Activated CD8-positive, alpha-beta memory T cell treated with anti-CD3 and anti-CD28 coated beads for 4 hours (primary cell): ENCODE data around the gene HIPK2.

Experiments
- DNase-seq, 2 donors: peaks; one replicate each; pipeline ENCODE4 v3.0.0-alpha.2; 2020; ENCODE audit warnings: low read depth in 2 of 2

Gene HIPK2

GRCh38 chr7:139715194-139715815 lies 62.5 kb downstream of the HIPK2 start:
- DNase-seq, result no peak

DNA sequence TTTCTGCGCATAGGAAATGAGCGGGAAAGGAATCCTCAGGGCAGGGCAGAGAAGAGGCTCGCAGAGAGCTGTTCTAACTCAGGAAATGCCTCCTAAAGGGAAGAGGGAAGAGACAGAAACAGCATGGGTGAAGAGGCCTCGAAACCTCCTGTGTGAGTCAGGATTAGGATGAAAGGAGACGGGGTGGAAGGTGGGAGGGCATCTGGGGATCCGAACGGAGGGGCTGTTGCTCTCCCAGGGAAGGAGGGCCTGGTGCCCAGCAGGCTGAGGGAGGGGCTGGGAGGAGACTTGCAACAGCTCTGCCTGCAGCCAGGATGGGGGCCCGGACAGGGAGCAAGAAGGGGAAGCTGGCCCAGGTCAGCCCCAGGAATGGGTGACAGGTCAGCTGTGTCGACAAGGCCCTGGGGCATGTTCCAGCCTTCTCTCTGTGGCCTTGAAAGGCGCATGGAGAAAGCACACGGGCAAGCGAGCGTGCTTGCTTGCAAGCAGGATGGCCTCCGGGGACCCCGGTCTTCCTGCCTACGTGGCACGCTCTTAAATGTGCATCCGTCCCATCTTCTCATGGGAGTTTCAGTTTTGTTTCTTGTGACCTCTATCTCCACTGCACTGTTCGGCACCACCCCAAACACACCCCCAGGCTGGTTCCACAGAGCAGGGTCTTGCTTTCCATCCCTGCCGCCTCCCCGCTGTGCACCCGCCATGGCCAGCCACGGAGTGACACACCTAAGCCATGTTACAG lies 63.5 kb downstream of the HIPK2 start:
- no peak for DNase-seq

GRCh38 chr7:139713526-139714162 lies 64.2 kb downstream of the HIPK2 start:
- no peak for DNase-seq

DNA sequence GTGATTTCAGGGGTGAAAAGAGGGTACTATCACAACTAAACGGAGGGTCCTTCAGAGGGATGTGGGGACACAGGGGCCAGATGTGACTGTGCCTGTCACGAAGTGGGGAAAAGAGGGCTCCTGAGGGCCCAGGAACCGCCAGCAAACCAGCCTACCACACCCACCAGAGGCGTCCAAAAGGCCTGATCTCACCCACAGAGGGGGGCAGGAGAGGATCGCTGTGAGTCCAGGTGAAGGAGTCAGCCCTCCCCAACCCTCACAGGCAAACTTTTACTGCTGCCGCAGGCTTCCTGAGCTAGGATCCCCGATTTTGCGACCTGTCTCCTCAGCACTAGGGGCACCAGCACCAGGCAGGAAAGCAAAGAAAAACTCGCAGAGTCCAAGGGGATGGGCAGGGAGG lies 64.7 kb downstream of the HIPK2 start:
- no peak for DNase-seq

GRCh38 chr7:139711991-139712743 lies 65.6 kb downstream of the HIPK2 start:
- DNase-seq, result no peak

- DNase-seq, result no peak
These were observed 67.8 kb downstream of the HIPK2 start for GRCh38 chr7:139710036-139710435.

- no peak for DNase-seq
These were observed 68.3 kb downstream of the HIPK2 start for GRCh38 chr7:139709485-139709884.

DNA sequence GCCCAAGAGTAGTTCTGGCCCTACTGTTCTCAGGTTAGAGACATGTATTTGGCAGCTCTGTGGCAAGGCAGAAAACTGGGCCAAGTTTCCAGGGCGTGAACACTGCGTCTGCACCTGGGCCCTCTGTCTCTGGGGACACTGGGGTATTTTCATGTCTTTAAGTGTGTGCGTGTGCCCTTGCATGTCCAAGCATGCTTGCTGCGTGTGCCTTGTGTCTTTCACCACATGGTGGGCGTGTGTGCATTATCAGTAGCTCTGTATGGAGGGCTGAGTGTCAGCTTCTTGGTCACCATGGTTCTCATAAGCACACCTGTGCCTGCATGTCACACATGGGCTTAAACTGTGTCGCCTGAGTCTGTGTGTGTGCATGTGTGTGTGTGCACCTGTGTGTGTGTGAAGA lies 69.3 kb downstream of the HIPK2 start:
- DNase-seq, result no peak

- DNase-seq, result no peak
These were observed 71.0 kb downstream of the HIPK2 start for GRCh38 chr7:139706837-139707236.

- DNase-seq, result no peak
These were observed 73.4 kb downstream of the HIPK2 start for GRCh38 chr7:139704308-139704879.

DNA sequence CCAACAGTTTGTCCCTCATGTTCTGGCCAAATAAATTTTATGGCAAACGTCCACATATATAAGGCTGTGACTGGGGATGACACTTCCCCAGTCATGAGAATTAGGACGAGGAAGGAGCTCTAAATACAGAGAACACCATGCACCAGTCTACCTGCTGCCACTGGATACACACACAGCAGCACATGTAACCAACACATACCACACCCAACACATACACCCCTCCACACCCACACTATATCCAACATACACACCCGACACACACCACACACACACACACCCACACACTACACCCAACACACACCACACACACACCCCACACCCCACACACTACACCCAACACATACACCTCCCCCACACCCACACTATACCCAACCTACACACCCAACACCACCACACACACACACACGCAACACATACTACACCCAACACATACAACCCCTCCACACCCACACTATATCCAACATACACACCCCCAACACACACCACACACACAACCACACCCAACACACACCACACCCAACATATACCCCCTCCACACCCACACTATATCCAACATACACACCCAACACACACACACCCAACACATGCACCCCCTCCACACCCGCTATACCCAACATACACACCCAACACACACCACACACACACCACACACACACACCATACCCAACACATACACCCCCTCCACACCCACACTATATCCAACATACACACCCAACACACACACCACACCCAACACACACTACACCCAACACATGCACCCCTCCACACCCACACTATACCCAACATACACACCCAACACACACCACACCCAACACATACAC lies 74.1 kb downstream of the HIPK2 start:
- DNase-seq, result no peak

DNA sequence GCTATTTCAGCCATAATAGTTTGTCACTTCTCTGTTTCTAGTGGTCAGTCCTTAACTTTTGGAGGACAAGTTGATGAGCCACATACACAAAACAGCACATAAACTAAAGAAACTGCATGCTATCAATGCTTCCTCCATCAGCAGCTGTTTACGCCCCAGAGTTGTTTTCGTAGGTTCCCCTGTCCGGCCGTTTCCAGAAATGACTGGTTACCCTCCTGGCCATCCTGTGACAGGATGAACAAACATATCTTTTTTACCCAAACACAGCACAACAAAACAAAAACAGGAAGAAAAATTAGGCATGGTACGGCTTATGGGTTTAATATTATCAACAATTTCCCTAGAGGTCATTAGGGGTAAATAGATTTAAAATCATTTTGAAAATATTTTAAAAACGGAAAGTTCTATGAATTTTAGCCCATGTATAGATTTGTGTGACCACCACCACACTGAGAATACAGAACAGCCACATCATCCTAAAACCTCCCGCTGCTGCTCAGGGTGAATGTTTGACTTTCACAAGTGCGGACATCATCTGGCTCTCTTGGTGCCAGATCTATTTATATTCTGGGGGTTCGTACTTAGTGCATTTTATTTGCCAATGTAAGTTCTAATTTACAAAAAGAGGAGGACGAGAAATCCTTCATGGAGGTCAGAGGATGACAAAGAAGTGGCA lies 74.8 kb downstream of the HIPK2 start:
- DNase-seq, result no peak

DNA sequence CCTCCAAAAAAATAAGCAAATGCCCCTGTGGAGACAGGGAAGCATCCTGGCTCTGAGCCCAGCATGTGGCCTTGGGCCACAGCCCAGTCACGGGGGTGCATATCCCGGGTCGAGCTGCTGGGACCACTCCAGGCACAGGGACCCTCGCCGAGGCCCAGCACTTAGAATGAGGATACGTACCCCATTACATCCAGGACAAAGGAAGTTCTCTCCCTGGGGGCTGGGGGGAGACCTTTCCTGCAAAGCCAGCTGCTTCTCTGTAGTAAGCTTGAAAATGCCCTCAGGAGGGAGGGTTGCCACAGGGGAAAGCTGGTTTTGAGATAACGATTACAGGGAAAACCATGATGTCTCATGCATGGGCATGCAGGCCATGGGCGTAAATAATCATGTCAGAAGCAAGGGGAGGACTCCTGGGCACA lies 75.5 kb downstream of the HIPK2 start:
- DNase-seq, result no peak

DNA sequence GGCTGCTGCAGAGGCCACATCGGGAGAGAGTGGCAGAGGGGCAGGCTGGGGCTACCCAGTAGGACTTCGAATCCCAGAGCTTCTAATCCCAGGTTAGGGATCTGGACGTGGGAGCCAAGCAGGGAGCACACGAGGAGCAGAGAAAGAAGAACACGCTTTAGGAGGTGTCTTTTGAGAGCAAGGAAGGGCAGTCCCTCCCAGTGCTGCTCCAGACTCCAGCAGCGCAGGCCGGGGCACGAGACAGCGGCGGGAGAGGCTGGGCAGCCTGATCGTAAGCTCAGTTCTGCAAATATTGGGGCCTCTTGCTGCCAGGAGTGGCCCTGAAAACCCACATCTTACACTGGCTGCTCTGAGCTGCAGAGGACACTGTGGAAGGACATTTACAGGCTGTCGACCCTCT lies 75.9 kb downstream of the HIPK2 start:
- no peak for DNase-seq

DNA sequence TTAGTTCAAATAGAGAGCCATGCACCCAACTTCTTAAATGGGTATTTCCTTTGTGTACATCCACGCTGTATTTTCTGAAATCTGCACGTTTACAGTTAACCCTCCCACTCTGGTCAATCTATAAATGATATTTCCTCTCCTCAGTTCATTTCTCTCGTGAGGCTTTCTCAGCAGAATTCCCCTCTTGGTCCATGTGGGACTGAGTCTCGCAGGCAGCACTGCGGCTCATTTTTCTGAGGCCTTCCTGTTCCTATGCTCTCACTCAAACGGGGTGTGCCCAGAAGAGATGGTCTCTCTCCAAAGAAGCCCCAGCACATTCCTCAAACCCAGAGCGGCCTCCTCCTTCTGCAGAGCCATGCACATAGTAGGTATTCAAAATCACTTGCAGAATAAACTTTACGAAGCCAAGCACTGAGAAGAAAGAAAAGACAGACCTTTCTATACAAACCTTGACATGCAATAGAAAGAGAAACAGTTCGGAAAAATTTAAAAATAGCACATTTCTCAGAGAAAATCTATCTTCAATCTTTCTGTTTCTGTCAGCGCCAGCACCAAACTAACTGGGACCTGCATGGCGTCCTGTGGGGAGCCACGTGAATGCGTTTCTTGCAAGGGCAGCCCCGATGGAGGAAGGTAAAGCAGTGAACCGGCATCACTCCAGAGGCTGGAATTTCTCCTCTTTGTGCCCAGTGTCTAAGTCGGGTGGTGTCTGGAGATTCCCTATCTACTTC lies 77.1 kb downstream of the HIPK2 start:
- no peak for DNase-seq

DNA sequence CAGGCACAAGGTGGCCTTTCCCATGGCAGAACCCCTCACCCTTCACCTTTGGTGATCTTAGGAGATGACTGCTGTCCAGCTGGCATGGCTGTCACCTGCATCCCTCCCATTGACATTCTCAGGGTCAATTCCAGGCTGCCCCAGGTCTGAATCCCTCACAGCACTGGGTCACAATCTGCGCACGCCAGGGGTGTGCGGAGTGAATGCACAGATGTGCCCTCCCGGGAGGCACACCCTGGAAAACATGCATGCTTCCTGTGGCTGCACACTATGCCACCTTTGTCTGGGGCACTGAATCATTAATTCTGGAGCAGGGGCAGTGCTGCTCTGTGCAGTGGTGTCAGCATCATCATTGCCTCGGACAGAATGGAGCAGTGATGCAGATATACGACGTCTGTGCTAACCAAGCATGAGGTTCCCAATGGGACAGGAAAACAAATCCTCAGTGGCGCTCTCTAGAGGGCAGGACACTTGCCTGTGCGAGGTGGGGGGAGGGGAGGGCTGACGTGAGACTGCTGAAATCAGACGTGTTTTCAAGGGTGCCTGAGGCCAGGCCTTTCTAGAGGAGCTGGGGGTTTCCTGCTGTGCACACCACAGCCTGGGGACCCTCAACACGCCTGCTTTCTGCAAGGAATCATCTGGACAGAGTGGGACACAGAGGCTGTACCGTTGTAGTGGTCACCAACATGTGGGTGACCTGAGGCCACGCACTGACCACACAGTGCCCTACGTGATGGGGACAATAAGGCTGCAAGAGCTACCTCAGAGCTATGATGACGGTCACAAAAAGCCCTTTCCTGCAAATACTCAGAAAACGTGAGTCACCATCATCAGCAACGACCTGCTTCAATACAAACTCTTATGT lies 77.9 kb downstream of the HIPK2 start:
- DNase-seq, result no peak

DNA sequence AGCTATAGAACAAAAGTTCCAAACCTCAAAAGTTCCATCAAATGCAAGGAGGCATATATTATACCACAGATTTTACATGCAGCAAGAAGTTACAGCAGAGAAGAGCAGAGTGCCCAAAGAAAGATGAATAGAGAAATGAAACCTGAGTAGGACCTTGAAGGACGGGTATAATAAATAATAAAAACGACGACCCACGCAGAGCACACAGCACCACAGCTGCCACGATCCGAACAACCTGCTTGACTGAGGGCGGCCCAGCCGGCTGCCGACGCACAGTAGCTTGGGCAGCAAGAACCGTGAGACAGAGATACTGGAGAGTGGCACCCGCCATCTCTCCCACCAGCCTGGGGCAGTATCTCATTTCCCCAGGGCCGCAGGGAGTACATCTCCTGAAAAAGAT lies 79.0 kb downstream of the HIPK2 start:
- no peak for DNase-seq

DNA sequence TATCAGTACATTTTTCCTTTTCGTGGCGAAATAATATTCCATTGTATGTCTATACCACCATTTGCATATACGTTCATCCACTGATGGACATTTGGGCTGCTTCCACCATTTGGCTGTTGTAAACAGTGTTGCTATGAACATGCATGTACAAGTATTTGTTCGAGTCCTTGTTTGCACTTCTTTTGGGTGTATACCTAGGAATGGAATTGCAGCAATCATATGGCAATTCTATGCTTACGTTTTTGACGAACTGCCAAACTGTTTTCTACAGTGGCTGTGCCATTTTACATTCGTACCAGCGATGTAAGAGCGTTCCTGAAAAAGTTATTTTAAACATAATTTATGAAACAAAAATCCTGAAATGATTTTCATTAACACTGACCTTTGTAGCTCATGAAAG lies 79.5 kb downstream of the HIPK2 start:
- no peak for DNase-seq

- DNase-seq, result no peak
These were observed 80.7 kb downstream of the HIPK2 start for GRCh38 chr7:139697056-139697455.
